ENCODE measurements around the gene ECM2. TPM values are rescaled to one million over a fixed set of nuclear protein-coding genes. Genes with fewer than 3 reads are reported as not detected.

Gene ECM2
- polyA plus RNA-seq, 1 of the 3 experiments (the other 2 are of a cell fraction) = 0.20 TPM

GRCh38 chr9:92547356-92547755 is 11.6 kb upstream of the ECM2 start:
- Histone ChIP-seq H3K9ac (no peak overlapping the region), H3F3A (replicated peaks; ENCODE audit: insufficient read depth) (no peaks in the 10 kb centered on the region), H3K9me3 (no peaks in the 10 kb centered on the region), H3K4me2 (no peak overlapping the region), H3K27me3 (ENCODE audit: insufficient read depth) (no peaks in the 10 kb centered on the region), H2AFZ (ENCODE audit: low read depth) (no peak overlapping the region), H3K9me2 (no peaks in the 10 kb centered on the region), H3K4me1 (ENCODE audit: control insufficient read depth in 1 of 2, insufficient read depth in 2 of 2, low read depth in 1 of 2, low read length in 1 of 2) (no peaks in the 10 kb centered on the region), H4K20me1 (ENCODE audit: insufficient read depth) (no peaks in the 10 kb centered on the region), H3K4me3 (ENCODE audit: low read depth in 2 of 2, low read length in 1 of 2) (no peak overlapping the region), H3K27ac (ENCODE audit: low read depth in 2 of 2, low read length in 1 of 2) (no peak overlapping the region), H3K36me3 (replicated peaks in 1 of 2; ENCODE audit: control insufficient read depth in 1 of 2, insufficient read depth in 2 of 2, low read length in 1 of 2) (no peaks in the 10 kb centered on the region), H3K79me2 (ENCODE audit: insufficient read depth) (no peaks in the 10 kb centered on the region)
- TF ChIP-seq MAX (IDR thresholded peaks at IDR 0.05; ENCODE audit: low read depth) (no peak), NRF1 (IDR thresholded peaks at IDR 0.05; ENCODE audit: low read depth, low read length) (no peak), TAF1 (IDR thresholded peaks at IDR 0.05; ENCODE audit: borderline replicate concordance, low read depth, low read length) (no peak), CHD2 (IDR thresholded peaks at IDR 0.05; ENCODE audit: low read length, partially characterized antibody) (no peak), PBX3 (IDR thresholded peaks at IDR 0.05) (no peak), FOXM1 (IDR thresholded peaks at IDR 0.05; ENCODE audit: low read depth) (no peak), TEAD4 (IDR thresholded peaks at IDR 0.05; ENCODE audit: borderline replicate concordance, insufficient read depth) (no peak), RCOR1 (IDR thresholded peaks at IDR 0.05; ENCODE audit: low read length) (no peak), CTCF (IDR thresholded peaks at IDR 0.05) (no peak), RXRA (IDR thresholded peaks at IDR 0.05; ENCODE audit: borderline replicate concordance, low read depth) (no peak), IRF3 (IDR thresholded peaks at IDR 0.05; ENCODE audit: low read depth, low read length) (no peak), FOSL2 (IDR thresholded peaks at IDR 0.05; ENCODE audit: borderline replicate concordance, low read depth) (no peak)
- CTCF ChIA-PET = interaction anchor here (0.7 kb wide), 1 partner anchor 68 kb away, joined by 3 read pairs; no protein-coding TSS in a partner anchor
- 90% methylated on average over 3 of the region's 3 CpGs for WGBS (ENCODE audit: low lambda C conversion rate)
- no peak for DNase-seq
- POLR2A ChIA-PET = no interaction called here

- no peak overlapping the region for H3K9ac ChIP-seq
- ChIA-PET POLR2A (no interaction called here), CTCF (interaction anchor here (1.3 kb wide), 1 partner anchor 10 kb away, joined by 3 read pairs; no protein-coding TSS in a partner anchor)
- no peak overlapping the region for H2AFZ ChIP-seq (ENCODE audit: low read depth)
- no peaks in the 10 kb centered on the region for H3K27me3 ChIP-seq (ENCODE audit: insufficient read depth)
- no peak overlapping the region for H3K4me2 ChIP-seq
- no peaks in the 10 kb centered on the region for H3K9me3 ChIP-seq
- H4K20me1 ChIP-seq (ENCODE audit: insufficient read depth) = no peaks in the 10 kb centered on the region
- H3K79me2 ChIP-seq (ENCODE audit: insufficient read depth) = no peaks in the 10 kb centered on the region
- no peak overlapping the region for H3K27ac ChIP-seq (ENCODE audit: low read depth in 2 of 2, low read length in 1 of 2)
- no peaks in the 10 kb centered on the region for H3K36me3 ChIP-seq (replicated peaks in 1 of 2; ENCODE audit: control insufficient read depth in 1 of 2, insufficient read depth in 2 of 2, low read length in 1 of 2)
- no peaks in the 10 kb centered on the region for H3K9me2 ChIP-seq
- no peaks in the 10 kb centered on the region for H3F3A ChIP-seq (replicated peaks; ENCODE audit: insufficient read depth)
- 93% methylated on average over 19 of the region's 33 CpGs for WGBS (ENCODE audit: low lambda C conversion rate)
- no peak overlapping the region for H3K4me3 ChIP-seq (ENCODE audit: low read depth in 2 of 2, low read length in 1 of 2)
- DNase-seq = no peak
- no peaks in the 10 kb centered on the region for H3K4me1 ChIP-seq (ENCODE audit: control insufficient read depth in 1 of 2, insufficient read depth in 2 of 2, low read depth in 1 of 2, low read length in 1 of 2)
- TF ChIP-seq TEAD4 (IDR thresholded peaks at IDR 0.05; ENCODE audit: borderline replicate concordance, insufficient read depth) (no peak), PBX3 (IDR thresholded peaks at IDR 0.05) (no peak), GABPA (IDR thresholded peaks at IDR 0.05; ENCODE audit: low read depth) (no peak), MAX (IDR thresholded peaks at IDR 0.05; ENCODE audit: low read depth) (no peak), GATA2 (CRISPR knock-in tag; IDR thresholded peaks at IDR 0.05) (no peak), TCF12 (IDR thresholded peaks at IDR 0.05) (no peak), CHD2 (IDR thresholded peaks at IDR 0.05; ENCODE audit: low read length, partially characterized antibody) (no peak), NRF1 (IDR thresholded peaks at IDR 0.05; ENCODE audit: low read depth, low read length) (no peak), POLR2AphosphoS5 (IDR thresholded peaks at IDR 0.05; ENCODE audit: low read depth, low read length) (no peak), MEF2A (IDR thresholded peaks at IDR 0.05; ENCODE audit: borderline replicate concordance, low read depth) (no peak), SIN3A (IDR thresholded peaks at IDR 0.05; ENCODE audit: borderline replicate concordance, low read depth, low read length) (no peak), RFX5 (IDR thresholded peaks at IDR 0.05; ENCODE audit: low read length) (no peak), CTCF (IDR thresholded peaks at IDR 0.05) (no peak)
Measured at GRCh38 chr9:92545002-92545510, 9.3 kb upstream of the ECM2 start.

All from SK-N-SH (cell line).